HG02884 (cell line): Measurements from ENCODE around the gene NLRP6.

ENCODE experiments used
- ATAC-seq: cut with Tn5 transposase; IDR thresholded peaks from one replicate; pipeline ENCODE4 v1.9.1; 2021; ENCODE audit warnings: mild to moderate bottlenecking, moderate library complexity; ENCODE audit not compliant: unreplicated experiment

The NLRP6 gene

DNA sequence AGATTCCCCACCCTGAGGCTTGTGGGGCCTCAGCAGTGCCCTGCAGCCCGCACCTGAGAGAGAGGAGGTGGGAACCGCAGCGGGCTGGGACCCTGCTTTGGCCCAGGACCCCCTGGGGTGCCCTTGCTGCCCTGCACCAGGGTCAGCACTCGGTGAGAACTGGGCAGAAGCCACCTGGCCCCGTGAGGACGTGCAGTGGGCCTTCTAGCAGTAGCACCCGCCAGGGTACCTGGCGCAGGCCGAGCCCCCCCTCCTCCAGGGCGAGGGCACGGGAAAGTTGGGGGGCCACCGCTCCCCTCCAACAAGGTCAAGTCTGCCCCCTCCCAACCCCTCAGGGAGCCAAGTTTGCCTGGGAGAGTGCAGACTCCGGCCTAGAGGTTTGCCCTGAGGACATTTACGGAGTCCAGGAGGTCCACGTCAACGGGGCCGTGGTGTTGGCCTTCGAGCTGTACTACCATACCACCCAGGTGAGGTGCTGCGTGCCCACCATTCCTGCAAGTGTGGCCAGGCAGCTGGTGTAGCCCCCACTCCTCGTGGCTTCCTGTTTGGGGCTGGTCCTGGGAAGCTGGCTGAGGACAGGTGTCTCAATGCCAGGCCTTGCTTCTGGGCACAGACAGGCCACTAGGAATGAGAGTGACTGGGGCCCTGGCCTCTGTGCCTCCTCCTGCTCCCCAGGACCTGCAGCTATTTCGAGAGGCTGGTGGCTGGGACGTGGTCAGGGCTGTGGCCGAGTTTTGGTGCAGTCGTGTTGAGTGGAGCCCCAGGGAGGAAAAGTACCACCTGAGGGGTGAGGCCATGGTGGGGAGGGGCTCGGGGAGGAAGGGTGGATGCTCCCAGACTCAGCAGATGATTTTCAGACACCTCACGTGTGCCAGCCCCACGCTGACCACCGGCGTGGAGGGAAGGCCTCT lies 14.3 kb downstream of the NLRP6 start:
- ATAC-seq: no peak

GRCh38 chr11:293271-293851 lies 15.2 kb downstream of the NLRP6 start:
- no peak for ATAC-seq

DNA sequence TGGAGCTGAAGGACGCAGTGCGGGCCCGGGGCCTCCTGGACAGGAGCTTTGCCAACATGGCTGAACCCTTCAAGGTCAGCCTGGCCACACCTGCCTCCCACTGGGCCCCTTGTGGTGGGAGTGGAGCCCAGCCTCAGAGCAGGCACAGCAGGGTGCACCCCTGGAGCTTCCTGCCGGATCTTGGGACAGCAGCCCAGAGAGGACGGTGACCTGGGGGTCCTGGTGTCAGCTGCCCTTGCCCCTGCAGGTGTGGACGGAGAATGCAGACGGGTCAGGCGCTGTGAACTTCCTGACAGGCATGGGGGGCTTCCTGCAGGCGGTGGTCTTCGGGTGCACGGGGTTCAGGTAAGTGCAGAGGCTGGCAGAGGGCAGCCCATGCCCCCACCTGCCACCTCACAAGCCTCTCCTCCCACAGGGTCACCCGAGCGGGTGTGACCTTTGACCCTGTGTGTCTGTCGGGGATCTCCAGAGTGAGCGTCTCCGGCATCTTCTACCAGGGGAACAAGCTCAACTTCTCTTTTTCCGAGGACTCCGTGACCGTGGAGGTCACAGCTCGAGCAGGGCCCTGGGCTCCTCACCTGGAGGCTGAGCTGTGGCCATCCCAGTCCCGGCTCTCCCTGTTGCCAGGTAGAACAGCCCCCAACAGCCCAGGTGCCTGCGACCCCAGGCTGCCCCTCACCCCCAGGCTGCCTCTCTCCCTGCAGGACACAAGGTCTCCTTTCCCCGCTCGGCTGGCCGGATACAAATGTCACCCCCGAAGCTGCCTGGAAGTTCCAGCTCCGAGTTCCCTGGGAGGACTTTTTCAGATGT lies 15.8 kb downstream of the NLRP6 start:
- ATAC-seq: no peak

GRCh38 chr11:294780-295179 lies 16.6 kb downstream of the NLRP6 start:
- ATAC-seq: no peak

GRCh38 chr11:295351-296170 lies 17.4 kb downstream of the NLRP6 start:
- ATAC-seq: no peak

DNA sequence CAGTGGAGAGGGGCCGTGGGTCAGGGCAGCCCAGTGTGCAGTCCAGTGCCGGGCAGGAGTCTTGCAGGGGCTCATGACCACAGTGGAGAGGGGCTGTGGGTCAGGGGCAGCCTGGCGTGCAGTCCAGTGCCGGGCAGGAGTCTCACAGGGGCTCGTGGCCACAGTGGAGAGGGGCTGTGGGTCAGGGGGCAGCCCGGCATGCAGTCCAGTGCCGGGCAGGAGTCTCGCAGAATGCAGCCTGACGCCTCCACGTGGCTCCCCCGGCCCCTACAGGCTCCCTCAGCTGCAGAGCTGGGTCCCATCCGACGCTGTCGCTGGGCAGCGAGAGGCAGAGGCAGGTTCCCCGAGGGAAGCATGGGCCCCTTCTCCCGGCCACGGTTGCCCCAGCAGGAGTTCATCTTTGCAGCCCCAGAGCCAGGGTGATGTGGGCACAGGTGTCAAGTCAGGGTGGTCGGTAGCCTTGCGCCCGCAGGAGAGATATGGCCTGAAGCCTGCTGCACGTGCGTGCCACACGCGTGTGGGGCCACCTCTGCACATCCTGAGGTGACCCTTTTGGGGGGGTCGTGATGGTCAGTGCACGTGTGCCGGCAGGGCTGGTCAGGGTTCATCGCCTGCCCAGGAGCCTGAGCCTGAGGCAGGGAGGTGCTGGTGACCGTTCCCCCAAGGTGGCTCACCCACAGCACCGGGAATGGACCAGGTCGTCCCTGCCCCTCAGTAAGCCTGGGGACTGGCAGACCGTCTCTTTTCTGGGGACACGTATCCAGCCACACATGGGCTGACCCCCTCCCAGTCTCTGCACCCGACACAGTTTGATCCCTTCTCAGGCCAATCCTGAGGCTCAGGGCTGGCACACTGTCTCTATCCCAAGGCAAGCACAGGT lies 18.2 kb downstream of the NLRP6 start:
- ATAC-seq: no peak

DNA sequence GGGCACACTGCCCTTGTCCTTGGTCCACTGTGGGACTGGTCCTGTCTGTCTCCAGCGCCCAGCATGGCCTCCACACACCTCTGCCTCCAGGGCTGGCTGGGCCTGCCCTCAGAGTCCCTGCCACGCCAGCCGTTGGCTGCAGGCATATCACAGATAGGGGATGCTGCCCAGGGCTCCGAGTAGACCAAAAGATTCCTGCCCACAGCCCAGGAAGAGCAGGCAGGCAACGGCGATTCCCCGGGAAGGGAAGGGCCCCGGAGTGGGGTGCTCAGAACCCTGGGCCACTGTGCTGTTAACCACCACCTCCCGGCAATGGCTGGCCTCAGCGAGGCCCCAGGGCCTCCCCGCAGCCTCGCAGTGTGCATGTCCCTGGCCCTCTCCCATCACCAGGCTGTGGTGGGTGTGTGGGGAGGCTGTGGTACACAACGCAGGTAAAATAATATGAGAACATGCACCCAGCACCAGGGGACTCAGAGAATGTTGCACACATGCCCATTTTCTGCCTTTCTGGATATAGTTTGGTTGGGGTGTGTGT lies 18.9 kb downstream of the NLRP6 start:
- no peak for ATAC-seq

- no peak for ATAC-seq
Measured at GRCh38 chr11:297586-298405, 19.6 kb downstream of the NLRP6 start.

DNA sequence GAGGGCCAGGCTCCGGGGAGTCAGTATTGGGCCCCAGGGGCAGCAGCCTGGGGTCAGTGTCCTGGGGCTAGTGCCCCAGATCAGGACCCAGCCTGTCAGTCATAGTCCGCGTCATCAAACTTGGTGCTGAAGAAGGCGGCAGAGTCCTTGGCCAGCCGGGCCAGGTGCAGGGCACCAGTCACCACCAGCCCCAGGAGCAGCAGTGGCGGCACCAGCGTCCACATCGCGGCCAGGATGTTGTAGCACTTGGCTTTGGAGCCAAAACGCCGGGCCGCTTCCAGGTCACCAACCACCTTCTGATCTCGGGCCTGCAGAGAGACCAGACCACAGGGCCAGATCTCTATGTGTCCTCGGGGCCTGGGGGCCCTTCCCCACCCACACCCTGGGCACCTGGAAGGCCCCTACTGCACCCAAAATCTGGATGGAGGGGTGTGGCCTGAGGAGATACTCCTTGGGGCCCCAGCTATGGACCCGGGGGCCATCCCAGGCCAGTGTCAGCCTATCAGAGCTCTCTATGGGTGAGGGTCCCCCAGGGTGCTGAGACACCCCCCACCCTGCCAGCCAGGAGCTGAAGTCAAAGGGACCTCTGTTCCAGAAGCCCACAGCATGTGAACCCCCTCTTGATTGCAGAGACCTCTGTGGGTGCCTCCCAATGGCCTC lies 20.3 kb downstream of the NLRP6 start:
- ATAC-seq: no peak

DNA sequence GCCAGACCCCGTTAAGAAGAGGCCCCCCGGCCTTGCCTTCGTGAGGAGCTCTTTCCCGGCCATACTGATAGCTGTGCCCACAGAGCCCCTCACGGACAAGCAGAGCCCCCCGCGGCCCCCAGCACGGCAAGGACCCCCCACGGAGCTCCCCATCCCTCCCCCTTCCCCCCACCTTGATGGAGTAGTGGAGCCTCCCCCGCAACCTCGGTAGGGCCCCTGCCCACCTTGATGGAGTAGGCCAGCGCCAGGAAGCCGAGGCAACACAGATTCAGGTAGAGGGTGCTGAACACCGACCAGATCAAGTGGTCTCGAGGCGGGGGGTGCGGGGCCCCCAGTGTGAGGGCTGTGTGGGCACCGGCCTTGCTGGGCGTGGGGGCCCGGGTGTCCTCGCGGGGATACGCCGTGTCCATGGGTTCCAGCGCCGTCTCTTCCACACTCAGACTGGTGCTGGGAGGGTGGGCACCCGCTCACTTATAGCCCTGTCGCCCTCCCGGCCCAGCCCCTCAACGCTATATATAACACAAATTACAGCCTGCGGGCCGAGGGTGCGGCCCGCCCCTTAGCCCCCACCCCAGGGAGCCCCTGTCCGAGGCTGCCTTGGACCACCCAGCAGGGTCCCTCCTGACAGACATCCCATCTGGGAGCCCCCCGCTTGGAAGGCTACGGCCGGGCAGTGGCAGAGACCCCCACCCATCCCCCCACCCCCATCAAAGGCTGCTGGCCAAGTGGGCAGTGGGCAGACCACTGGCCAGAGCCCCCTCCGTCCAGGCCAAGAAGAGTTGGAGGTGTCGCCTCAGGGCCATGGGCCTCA lies 21.1 kb downstream of the NLRP6 start, which contains the start of gene IFITM5:
Gene IFITM5, minus strand, starts transcription at position 446 of the 811 bp plus-strand sequence. Its CDS starts 36 bp downstream, at position 410.
- ATAC-seq: no peak

DNA sequence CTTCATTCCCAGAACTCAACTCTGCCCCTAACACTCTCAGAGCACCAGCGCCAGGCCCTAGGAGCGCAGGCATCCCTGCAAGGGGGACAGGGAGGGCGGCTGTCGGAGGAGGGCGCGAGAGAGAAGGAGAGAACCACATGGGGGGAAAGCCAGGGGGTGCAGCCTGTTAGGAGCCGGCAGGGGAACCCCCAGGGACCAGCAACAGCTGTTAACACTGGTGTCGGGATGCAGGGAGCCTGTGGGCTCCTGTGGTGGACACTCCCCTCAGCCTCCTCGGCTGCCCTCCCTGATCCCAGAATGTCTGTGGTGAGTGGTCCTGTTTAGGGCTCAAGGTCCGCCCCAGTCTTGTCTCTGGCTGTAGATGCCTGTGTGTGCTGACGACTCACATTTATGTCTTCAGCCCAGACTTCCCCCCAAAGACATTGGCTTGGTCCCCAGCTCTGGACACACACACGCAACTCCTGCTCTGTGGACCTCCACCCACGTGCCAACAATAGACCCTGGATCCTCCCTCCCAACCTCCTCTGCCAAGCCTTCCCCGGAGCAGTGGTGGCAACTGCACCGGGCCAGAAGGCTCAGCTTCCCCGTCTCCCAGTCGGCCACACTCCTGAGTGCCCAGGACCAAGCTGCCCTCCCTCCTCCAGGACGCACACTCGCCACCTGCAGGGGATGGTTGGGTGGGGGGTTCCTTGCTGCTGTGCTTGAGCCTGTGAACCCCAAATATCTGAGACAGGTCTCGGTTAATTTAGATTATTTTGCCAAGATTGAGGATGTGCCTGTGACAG lies 21.9 kb downstream of the NLRP6 start:
- ATAC-seq: no peak

- no peak for ATAC-seq
Measured at GRCh38 chr11:303363-303762, 25.2 kb downstream of the NLRP6 start.

GRCh38 chr11:304061-304506 lies 25.9 kb downstream of the NLRP6 start:
- ATAC-seq: no peak

DNA sequence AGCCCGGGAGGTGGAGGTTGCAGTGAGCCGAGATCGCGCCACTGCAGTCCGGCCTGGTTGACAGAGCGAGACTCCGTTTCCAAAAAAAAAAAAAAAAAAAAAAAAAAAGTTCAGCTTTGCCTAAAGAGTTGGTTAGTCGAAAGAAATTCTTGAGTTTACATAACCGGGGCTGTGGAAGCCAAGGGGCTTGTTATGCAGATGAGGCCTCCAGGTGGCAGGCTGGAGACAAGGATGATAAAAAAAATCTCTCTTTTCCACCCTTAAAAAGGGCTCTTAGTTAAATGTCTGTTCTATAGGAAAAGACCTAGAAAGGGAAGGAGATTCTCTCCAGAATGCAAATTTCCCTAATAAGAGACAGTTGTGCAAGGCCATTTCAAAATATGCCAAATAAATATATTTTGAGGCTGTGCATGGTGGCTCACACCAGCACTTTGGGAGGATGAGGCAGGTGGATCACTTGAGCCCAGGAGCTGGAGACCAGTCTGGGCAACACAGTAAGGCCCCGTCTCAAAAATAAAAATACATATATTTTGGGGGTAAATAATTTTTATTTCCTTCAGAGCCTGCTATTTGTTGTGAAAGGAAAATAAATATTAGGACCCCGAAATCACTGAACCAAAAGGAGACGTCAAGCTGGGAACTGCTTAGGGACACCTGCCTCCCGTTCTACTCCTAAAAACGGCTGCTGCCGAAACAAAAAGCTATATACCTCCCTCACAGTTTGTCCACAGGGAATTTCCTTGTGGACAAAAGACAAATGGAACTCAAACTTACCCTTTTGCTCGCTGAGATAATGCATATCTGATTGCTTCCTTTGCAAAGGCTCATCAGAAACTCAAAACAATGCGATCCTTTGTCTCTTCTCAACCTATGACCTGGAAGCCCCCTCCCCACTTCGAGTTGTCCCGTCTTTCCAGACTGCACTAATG lies 27.0 kb downstream of the NLRP6 start:
- ATAC-seq: no peak

DNA sequence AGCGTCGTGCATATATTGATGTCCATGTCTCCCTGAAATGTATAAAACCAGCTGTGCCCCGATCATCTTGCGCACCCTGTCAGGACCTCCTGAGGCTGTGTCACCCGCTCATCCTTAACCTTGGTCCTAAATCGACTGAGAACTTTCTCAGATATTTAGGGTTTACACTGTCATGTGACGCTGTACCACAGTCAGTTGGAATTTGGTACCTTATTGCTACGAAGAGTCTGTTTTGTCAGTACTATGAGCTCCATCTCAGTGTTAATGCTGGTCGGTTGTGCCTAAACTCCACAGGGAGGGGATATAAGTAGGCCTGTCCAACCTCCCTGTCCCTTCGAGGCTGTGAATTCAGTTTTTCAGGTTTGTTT lies 27.6 kb downstream of the NLRP6 start:
- no peak for ATAC-seq
